GM21360 (cell line): ENCODE data around the gene BTBD2.

ENCODE experiments used
- ATAC-seq: cut with Tn5 transposase; IDR thresholded peaks from one replicate; pipeline ENCODE4 v1.9.1; 2021; ENCODE audit warnings: mild to moderate bottlenecking, moderate library complexity; ENCODE audit not compliant: unreplicated experiment

The BTBD2 gene

DNA sequence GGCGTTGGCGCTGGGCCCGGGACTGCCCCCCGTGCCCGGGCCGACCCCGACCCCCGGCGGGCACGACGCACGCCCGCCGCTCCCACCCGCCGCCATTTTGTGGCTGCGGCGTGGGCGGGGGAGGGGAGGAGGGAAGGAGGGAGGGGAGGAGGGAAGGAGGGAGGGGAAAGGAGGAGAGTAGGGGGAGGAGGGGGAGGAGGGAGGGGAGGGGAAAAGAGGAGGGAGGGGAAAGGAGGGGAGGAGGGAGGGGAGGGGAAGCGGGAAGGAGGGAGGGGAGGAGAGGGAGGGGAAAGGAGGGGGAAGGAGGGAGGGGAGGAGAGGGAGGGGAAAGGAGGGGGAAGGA is at the start of gene BTBD2:
BTBD2 (minus strand) TSS at position 107 of the 343 bp plus-strand sequence; CDS start at position 96, 11 bp downstream.
- ATAC-seq = no peak

DNA sequence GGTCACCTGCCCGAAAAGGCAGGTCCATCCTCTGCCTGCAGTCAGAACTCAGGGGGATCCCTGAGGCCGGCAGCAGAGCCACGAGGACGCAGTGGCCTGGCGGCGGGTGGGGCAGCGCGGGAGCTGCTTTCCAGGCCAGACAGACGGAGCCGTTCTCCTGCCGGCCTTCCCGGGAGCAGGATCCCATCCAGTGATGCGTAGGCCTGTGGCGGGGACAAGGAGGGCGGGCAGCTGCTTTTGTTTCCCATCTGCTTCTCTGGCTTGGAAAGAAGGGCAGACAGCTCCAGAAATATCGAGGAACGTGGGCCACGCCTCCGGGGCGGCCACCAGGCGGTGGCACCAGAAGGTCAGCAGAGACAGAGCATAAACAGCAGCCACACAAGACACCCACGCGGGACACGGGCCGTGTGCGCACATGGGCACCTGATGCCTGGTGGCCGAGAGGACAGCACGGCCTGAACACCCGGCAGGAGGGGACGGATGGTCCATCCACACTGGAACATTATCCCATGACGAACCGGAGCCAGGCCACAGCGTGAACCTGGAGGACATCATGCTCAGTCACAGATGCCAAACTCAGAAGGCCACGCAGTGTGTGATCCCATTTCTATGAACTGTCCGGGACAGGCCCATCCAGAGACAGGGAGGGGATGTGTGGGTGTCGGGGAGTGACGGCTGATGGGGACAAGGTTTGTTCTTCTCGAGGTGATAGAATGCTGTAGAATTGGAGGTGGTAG is 49.4 kb upstream of the BTBD2 start:
- ATAC-seq = no peak

DNA sequence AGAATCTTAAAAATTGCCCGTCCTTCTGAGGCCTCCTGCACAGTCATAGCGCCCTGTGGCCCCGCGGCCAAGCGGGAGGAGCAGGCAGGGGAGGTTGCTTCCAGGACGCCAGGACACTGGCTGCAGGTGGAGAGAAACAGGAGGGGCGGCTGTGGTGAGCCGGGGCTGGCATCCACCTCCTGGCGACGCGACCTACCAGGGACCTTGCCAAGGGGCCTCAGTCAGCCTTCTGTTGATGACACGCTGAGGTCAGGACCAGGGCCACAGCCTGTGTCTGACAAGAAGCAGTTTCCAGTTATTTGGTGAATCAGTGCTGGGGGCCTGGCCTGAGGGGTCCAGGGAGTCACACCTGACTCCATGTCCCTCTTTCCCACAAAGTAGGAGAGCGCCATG is 48.9 kb upstream of the BTBD2 start:
- no peak for ATAC-seq

- no peak for ATAC-seq
Measured at GRCh38 chr19:2063824-2064223, 48.3 kb upstream of the BTBD2 start.

- no peak for ATAC-seq
Measured at GRCh38 chr19:2062770-2063169, 47.3 kb upstream of the BTBD2 start.

- ATAC-seq = no peak
Measured at GRCh38 chr19:2062389-2062729, 46.8 kb upstream of the BTBD2 start.

DNA sequence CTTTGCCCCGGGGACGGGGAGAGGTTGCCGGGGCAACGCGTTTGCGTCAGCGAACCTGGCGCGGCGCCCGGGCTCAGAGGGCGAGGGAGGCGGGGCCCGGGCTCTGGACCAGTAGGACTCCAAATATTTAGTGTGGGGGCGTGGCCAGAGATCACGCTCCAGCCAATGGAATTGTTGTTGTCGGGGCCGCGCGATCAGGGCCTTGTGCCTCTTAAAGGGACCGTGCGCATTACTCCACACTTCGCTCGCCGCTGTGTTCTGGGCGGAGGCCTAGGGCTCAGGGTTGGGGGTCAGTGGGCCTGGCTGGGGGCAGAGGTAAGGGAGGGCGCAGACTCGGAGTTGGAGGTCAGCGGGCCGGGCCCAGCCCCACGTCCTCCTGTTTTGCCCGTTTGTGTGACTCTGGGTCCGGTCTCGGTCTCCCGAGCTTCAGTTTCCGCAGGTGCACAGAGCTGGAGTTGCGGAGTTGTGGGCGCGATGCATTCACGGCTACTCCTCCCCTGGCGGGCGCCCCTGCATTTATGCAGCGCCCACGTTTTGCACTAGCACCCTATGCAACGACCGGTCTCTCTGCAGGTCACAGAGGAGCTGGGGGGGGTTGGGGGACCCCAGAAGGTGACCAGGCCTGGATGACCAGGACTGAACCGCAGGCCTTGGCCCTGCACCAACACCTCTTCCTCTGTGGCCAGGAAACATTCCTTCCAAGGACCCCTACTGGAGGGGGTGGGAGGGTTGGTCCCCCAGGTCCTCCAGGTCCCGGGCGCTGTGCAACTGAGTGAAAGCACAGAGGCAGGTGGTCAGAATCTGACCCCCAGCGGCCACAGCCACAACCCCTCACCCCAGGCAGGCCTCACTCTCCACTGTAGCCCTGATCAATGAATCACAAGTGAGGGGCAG is 46.2 kb upstream of the BTBD2 start:
- peak; percentile 57 for ATAC-seq

GRCh38 chr19:2060884-2061494 is 45.5 kb upstream of the BTBD2 start:
- ATAC-seq = peak; percentile 27

DNA sequence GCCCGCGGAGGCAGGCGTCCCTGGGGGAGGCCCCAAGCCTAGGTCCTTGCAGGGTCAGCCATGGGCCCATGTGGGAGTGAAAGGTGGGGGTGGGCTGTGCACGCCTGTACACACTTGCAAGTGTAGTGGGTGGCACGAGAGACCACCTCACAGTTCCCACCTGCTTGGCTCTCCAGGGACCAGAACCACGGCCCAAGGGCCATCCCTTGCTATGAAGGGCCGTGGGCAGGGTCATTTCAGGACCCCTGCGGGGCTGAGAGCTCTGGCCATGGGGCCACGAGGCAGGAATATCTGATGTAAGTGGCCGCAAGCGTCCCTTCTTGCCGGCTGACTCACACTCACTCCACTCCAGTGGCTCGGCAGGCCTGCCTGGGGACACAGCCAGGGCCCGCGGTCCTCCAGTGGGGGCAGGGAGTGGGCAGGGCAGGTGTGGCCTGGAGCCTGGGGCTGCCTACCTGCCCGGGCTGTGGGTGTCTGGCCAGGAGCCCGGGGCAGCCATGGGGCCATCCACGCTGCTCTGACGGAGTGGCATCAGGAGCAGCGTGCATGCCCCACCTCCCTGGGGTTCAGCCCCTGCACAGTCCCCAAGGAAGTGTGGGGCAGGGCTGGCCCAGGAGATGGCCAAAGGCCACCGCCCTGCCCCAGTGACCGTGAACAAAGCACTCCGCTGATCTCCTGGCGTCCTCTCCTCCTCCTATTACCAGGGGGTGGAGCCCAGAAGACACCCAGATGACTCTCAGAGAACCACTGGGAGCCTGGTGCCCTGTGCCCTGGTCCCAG is 44.1 kb upstream of the BTBD2 start:
- ATAC-seq = no peak

- ATAC-seq = no peak
Measured at GRCh38 chr19:2058570-2059421, 43.3 kb upstream of the BTBD2 start.

GRCh38 chr19:2057484-2058469 is 42.3 kb upstream of the BTBD2 start:
- no peak for ATAC-seq

DNA sequence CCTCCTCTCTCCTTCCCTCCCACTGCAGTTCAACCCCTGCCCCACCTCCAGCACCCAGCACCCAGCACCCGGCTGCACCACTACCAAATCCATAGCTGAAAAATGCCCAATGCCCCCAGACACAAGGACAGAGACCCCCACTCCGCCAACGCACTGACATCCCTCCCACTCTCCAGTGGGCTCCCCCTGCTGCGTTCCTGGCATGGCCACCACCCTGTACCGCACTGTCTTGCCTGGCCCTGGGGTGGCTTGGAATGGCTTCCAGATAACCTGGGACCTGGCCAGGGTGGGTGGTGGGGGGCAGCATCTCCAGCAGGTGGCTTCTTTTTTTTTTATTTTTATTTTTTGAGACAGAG is 41.3 kb upstream of the BTBD2 start:
- ATAC-seq = no peak

- no peak for ATAC-seq
Measured at GRCh38 chr19:2055931-2056836, 40.7 kb upstream of the BTBD2 start.

DNA sequence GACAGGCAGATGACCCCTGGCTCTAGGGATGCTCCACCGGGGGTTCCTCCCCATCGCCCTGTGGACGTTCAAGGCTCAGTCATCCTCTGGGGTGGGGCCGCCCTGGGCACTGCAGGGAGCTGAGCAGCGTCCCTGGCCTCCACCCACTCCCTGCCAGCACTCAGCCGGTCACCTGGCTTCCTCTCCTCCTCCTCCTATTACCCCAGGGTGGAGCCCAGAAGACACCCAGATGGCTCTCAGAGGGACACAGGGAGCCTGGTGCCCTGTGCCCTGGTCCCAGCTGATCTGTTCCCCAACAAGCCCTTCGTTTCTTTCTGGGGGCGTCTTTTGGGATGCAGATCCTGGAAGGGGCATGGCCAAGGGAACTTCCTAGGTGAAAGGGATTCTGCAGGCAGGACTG is 39.2 kb upstream of the BTBD2 start:
- ATAC-seq = no peak

DNA sequence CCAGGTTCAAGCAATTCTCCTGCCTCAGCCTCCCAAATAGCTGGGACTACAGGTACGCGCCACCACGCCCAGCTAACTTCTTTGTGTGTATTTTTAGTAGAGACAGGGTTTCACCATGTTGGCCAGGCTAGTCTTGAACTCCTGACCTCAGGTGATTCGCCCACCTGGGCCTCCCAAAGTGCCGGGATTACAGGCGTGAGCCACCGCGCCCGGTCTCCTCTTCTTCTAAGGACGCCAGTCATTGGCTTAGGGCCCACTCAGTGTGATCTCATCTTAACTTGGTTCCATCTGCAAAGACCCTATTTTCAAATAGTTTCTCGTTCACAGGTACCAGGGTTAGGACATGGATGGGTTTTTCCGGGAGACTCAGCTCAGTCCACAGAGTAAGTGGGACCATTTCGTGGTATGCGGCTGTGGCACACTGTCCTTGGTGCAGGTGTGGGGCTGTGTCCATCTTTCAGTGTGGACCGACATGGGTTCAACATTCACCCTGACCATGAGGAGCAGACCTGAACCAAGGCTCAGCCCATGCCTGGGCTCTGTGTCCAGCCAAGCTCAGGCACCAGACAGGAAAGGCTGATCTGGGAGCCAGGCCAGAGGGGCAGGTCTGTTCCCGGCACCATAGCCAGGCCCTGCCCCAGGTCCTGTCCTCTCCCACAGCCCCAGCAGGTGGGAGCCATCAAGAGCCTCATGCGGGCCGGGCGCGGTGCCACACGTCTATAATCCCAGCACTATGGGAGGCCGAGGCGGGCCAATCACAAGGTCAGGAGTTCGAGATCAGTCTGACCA is 38.3 kb upstream of the BTBD2 start:
- no peak for ATAC-seq

DNA sequence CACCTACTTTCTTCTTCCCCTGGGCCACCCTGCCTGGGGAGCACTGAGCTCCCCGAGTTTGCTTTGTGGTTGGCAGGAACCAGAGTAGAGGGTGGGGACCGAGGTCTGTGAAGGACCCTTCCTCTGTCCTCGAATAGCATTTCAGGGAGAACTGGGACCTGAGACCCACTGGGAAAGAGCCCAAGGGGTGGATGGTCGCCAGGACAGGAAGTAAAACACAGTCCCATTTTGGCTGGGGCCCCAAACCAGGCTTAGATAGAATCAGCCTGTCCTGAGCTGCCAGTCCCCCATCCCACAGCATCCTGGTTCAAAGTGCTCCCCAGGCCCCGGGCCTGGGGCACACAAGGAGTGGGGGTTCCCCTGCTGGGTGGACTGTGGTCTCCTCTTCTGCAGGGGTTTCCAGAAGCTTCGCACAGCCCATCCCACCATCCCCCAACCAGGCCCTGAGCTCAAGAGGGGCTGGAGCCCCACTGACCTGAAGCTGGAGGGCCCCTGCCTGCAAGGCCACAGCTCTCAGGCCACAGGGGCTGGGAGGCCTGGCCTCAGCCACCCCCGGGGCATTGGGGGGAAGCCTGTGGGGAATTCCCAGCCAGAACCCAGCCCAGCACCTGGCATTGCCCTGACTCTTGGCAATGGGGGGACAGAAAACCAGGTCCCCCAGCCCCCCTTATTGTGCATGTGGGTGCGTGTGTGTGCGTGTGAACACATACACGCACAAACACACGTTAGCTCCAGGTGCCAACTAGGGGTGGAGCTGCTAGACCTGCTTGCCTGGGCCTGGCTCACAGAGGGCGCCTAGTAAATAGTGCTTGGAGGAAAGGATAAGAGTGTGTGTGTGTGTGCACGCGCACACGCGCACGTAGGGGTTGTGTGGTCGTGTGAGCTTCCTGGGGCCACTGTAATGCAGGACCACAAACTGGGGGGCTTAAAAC is 36.5 kb upstream of the BTBD2 start:
- no peak for ATAC-seq
